NCI-H748 (cell line): ENCODE measurements around the gene CCSER2.
"Not testable (repeated sequence)": the region's sequence is repeated elsewhere in the genome, so short reads cannot be mapped to it uniquely, and the experiment has no call there.

Source experiments
- DNase-seq: peaks from one replicate; lab custom pipeline; 2025; ENCODE audit not compliant: unreplicated experiment; lab: John Stamatoyannopoulos, UW

CCSER2 gene

DNA sequence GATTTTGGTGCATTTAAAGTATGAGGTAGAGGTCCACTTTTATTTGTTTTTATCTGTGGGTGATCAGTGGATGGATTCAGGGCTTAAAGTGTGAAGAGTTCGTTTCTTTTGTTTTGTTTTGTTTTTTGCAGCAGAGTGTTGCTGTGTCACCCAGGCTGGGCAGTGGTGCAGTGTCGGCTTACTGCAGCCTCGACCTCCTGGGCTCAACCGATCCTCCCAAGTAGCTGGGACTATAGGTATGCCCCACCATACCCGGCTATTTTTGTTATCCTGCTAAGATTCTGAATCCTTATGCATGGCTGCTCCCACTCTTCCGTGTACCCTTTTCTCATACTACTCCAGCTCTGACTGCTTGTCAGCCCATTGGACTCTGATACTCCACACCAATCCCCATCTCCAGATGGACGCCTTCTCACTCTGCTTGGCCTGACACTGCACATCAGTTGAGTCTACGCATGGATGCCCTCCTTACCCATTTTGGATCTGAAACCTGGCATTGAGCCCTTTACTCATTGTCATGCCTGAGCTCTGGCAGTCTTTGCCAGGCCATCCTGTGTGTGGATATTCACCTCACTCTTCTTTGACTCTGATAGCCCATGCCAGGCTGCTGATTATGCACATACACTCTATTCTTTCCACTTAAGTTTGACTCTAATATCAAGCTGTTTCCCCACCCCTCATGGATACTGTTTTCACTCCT, 119.5 kb downstream of the CCSER2 start:
- DNase-seq: no peak

- not testable (repeated sequence) for DNase-seq
Observed at GRCh38 chr10:84449351-84449750, 121.0 kb downstream of the CCSER2 start.

DNA sequence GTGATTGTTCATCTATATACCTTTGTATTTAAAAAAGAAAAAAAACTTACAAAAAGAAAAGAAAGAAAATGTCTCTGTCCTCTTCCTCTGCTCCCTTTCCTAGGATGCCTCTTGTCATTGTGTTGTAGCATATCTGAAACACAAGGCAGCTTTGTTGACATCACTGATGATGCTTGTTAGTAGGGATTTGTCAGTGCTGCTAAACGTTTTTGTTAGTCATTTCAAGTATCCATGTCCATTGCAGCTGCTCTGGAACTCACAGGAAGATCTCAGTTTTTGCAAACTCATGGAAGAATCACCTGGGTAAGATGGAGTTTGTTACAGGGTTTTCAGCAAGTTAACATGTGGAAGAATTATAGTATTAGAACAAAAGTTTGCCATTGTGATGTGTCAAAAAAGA, 123.6 kb downstream of the CCSER2 start:
- no peak for DNase-seq

GRCh38 chr10:84453303-84453702, 124.9 kb downstream of the CCSER2 start:
- DNase-seq: no peak

- peak; percentile 56 for DNase-seq
Observed at GRCh38 chr10:84456126-84456525, 127.7 kb downstream of the CCSER2 start.

DNA sequence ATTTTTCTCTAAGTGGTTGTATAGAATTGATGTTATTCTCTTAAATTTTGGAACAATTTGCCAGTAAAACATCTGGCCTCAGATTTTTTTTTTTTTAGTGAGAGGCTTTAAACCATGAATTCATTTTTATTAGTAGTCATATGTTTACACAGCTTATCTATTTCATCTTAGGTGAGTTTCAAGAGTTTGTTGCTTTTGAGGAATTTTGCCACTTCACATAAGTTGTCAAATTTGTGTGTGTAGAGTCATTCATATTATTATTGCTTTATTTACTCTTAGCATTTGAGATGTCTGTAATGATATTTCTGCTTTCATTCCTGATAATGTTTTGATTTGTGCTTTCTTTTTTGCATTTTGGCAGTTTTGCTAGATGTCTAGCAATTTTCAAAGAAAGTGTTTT, 132.1 kb downstream of the CCSER2 start:
- DNase-seq: no peak

DNA sequence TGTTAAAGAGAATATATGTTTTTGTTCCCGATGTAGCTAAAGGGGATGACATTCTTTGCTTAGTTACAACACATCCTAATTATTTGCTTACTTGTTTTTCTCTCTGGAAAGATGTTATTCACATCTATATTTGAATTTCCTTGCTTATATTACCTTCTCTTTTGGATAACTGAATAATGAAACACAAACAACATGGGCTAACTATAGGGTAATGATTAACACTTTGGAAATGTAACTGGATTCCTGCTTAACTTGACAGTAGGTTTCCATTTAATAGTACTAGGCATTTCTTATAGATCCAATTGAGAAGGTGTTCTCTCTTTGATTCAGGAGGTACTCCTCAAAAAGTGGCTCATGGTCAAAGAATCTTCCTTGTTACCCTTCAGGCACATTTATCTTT, 141.1 kb downstream of the CCSER2 start:
- DNase-seq: no peak

DNA sequence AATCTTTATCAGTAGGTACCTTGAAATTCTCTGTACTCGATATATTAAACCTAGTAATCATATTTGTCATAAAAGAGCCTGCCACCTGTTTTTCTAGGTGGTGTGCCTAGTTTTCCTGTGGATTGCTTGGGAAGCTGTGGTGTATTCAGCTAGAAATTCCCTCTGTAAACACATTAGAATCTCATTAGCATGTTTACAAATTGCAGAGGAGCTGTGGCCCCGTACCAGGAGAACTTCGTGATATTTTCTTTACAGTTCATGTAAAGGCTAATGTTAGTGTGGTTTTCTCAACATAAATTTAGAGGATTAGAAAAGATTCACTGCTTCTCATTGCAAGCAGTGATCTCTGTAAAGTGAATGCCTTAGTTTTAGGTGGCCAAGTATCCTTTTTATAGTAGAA, 144.7 kb downstream of the CCSER2 start:
- DNase-seq: no peak

DNA sequence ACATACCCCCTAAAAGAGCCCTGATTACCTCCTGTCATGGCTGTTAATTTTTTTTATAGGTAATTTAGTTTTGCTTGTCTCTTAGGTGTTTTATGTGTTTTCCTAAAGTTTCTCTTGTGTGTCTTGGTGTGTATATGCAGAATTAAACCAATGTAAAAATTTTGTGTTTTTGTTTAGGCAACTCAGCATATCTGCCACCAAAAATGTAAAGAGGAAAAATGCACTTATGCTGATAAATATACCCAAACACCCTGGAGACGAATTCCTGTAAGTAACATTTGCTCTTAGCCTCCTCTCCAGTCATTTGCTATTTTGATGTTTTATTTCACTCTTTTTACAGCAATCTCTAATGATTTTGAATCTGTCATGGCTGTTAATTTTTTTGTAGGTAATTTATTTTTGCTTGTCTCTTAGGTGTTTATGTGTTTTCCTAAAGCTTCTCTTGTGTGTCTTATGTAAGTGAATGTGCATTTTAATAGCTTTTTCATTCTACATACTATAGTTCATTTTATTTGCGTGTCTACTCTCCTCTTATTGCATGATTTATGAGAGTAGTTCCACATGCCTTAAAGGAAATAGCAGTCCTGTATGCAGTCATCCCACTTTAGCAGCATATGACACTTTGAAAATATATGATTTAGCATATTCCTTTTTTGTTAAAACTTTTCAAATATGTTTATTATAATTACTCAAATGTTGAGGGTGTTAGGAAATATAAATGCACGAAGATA, 149.2 kb downstream of the CCSER2 start:
- DNase-seq: no peak

- no peak for DNase-seq
Observed at GRCh38 chr10:84478151-84478550, 149.8 kb downstream of the CCSER2 start.

- DNase-seq: no peak
Observed at GRCh38 chr10:84478679-84479078, 150.3 kb downstream of the CCSER2 start.

GRCh38 chr10:84484541-84484940, 156.2 kb downstream of the CCSER2 start:
- DNase-seq: no peak

GRCh38 chr10:84493361-84493760, 165.0 kb downstream of the CCSER2 start:
- DNase-seq: no peak

- no peak for DNase-seq
Observed at GRCh38 chr10:84493951-84494848, 165.8 kb downstream of the CCSER2 start.

- DNase-seq: no peak
Observed at GRCh38 chr10:84494849-84495180, 166.4 kb downstream of the CCSER2 start.

DNA sequence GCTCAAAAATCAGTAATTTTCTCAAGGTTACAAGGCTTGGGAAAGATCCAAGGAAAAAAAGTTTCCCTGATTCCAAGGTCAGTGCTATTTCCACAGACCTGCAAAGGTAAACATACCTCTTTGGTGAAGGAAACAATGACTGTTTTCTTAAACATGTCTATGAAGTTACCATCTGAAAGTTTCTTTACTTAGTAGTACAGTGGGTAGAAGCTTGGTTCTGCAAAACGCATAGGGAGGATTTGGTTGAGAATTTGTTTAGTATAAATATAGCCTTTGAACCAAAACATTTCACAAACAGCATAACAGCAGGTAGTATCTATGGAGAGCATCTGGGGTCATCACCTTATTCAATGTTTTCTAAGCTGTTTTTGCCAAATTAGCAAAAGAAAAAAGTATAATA, 169.6 kb downstream of the CCSER2 start:
- no peak for DNase-seq

DNA sequence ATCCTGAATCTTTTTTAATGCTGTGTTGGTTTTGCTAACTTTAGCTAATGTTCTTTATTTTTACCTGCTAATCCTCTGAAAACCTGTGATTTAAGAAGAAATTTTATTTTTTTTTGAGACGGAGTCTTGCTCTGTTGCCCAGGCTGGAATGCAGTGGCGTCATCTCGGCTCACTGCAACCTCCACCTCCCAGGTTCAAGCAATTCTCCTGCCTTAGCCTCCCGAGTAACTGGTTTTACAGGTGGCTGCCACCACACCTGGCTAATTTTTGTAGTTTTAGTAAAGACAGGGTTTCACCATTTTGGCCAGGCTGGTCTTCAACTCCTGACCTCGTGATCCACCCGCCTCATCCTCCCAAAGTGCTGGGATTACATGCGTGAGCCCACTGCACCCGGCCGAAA, 170.7 kb downstream of the CCSER2 start:
- not testable (repeated sequence) for DNase-seq

- DNase-seq: no peak
Observed at GRCh38 chr10:84499846-84500245, 171.5 kb downstream of the CCSER2 start.

DNA sequence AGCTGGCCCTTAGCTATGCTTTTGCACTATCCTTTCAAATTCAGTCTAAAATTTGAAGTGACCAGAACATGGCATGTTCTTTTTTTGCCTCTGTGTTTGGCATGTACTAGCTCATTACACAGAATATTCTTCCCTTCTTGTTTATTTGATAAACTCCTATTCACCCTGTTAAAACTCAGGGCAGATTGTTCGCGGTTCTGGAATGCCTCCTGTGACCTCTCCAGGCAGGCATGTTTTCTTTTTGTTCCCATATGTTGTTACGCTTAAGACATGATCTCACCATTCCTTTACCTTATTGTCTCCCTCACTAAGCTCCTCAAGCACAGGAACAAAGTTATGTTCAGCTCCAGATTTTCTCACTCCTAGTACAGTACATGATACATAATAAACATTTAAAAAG, 181.7 kb downstream of the CCSER2 start:
- no peak for DNase-seq

DNA sequence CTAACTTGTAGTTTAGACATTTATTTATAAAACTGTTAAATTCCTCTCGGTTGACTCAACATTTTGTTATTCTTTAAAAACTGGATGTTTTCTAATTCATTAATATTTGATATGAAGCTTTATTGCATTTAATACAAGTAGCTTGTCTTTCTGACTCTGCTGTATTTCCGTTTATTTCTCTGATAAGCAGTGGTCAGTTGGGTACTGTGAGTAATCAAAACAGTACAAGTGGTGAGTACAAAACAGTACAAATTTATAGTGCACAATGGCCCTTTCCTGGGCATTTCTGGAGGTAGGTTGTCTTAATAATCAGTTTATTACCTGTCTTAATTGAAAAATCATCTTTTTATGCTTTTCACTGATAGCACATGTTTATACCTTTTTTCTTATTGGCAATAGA, 182.7 kb downstream of the CCSER2 start:
- no peak for DNase-seq

DNA sequence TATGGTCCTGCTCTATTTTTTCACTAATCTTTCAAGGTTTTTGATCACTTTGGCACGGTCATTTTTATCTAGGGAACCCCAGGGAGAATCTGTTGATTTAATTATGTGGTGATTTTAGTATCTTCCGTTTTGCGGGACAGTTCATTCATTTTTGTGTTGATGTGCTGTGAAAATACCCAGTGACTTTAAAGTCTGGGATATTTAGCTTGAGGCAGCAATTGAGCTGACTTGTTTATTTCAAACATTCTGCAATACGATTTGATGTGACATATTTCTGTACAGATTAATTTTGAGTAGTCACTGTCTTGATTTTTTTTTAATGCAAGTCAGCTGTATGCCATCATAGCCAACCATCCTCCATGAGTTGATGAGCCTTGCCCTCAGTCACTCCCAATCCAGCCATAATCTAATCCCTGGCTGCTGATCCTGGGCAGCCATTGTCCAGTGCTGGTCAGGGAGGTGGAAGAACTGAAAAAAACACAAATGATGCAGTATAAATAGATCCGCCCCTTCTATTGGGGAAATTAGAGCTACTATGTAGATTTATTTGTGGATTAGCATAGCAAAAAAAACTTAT, 183.4 kb downstream of the CCSER2 start:
- DNase-seq: no peak
